NOMO-1 treated with DMSO at 0.1 percent for 48 hours (cell line): Measurements from ENCODE around the gene GPR158.

ENCODE experiments used
- DNase-seq: peaks from one replicate; lab custom pipeline; 2025; ENCODE audit not compliant: unreplicated experiment; lab: John Stamatoyannopoulos, UW

Gene GPR158

DNA sequence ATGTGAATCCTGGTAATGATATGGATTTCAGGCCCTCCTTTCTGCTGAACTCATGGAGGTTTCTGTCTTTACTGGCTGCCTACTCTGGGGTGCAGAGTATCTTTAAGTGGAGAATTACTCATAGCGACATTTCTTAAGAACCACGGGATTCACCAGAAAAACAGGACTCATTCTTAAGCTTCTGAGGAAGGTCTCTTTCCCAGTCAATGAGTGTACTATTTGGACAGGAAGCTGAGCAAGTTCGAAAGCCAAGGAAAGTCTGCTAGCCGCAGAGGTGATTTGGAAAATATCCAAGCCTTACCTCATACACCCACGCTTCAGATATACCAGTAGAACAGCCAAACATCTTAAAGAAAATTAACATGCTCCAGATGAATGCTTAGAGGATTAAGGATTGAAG lies 381.7 kb downstream of the GPR158 start:
- DNase-seq, result no peak

DNA sequence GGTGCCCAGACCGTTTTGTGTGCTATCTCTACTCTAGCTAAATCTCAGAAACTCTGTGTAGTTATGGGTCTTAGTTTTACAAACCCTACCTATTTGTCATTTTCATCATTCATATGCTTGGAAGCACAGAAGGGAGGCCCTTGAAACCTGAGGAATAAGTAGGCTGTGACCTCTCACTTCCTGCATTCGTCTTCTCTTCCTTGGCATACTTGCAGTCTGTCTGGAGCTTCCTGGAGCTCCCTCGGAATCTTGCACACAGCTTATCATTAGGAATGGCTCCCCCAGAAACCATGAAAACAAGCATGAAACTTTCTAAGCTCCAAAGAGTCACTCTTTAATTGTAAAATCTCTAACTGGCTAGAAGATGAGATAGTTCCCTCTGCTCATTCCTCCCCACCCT lies 382.3 kb downstream of the GPR158 start:
- no peak for DNase-seq

DNA sequence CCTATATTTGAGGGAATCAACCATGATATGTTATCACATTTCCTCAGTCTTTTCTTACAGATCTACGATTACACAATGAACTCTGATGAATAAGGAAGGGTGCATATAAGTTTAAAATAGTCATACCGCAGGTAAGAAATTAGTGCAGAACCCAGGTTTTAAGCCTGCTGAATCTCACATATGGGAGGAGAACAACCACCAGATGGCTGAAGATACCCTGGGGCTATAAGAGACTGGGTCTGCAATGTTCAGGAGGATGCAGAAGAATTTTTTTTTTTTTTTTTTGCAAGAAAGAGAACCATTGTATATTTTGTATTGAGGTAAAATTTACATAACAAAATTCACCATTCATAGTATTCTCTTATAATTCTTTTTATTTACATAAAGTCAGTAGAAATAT lies 387.0 kb downstream of the GPR158 start:
- DNase-seq, result no peak

DNA sequence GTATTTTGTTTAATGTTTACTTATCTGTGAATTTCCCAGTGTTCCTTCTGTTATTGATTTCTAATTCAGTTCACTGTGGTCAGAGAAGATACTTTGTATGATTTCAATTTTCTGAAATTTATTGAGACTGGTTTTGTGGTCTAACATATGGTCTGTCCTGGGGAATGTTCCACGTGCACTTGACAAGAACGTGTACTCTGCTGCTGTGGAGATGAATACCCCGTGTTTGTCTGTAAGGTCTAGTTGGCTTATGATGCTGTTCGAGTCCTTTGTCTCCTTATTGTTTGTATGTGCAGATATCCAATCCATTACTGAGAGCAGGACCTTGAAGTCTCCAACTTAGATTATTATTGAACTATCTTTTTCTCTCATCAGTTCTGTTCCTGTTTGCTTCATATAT lies 387.7 kb downstream of the GPR158 start:
- no peak for DNase-seq

DNA sequence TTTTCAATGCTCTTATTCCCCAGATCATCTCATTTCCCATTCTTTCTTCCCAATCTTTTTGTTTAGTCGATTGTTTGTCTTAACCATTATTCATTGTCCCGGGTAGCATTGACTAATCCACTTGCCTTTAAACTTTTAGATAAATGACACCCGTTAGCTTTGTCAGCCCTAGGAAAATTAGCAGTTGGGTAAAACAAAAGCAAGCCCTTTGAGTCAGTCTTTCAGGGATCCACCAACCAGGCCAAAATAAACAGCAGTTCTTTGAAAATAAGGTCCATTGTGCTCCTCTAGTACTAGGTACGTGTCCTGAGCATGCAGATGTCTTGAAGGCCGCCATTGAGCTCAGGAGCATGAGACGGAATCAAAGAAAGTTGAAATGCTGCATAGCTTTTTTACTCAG lies 389.6 kb downstream of the GPR158 start:
- DNase-seq, result no peak

DNA sequence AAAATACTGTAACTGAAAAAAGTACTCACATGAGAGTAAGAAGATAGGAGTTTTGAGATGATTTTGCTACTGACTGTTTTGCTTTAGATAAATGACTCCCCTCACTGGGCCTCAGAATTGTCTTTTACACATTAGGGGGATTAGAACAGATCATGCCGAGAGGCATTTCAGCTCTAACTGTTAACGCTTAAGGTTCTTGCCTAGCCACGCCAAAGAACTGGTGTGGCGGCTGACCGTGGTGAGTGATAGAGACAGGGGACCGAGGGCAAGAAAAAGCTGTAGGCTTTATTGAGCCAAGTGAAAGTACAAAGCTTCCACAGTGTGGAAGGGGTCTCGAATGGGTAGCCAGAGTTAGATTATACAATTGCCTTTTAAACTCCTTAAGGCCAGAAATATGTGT lies 390.8 kb downstream of the GPR158 start:
- DNase-seq, result no peak

DNA sequence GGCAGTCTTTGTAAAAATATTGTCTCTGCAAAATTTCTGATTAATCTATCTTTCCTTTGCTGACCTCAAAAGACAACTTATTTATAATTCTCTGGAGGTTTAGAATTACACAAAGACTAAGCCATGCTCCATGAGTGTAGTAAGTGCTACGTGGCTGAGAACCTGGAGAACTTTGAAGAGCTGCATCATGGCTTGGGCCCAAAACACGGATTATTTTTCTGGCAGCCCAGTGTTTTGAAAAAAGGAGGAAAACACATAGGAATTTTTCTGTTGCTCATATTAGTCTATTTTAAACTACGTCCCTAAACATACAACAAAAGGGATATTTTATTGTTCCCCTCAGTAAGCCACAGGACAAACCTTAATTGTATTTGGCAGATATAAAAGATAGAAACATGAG lies 398.5 kb downstream of the GPR158 start:
- no peak for DNase-seq

DNA sequence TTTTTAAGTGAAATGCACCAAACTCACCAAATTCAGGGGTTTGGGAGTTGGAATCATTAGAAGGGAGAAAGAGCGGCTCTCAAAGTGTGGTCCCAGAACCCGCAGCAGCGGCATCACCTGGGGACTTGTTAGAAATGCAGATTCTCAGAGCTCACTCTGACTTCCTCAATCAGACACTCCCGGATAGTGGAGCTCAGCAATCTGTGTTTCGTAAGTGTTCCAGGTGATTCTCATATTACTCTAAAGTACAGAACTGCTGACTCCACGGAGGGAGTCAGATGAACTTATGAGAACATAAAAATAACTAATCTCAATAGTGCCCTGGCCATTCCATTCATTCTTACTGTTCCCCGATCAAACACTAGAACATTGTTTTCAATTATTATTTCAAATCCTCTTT lies 400.5 kb downstream of the GPR158 start:
- DNase-seq, result no peak

DNA sequence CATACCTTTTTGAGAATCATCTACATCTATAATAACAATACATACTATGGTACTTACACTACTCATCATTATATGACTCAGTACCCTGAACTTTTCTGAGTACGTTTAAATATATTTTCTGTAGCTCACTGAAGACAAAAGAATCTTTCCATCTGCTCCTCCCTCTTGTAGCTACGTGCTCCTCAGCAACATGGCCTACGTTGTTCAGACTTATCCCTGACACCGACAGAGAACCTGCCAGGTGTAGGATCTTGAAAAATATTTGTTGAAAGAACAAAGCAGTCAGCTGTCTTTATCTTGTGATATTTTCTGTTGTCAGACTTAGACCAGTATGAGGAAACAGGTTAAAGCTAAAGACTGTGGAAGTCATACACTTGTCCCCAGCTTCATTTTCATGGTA lies 403.3 kb downstream of the GPR158 start:
- no peak for DNase-seq

DNA sequence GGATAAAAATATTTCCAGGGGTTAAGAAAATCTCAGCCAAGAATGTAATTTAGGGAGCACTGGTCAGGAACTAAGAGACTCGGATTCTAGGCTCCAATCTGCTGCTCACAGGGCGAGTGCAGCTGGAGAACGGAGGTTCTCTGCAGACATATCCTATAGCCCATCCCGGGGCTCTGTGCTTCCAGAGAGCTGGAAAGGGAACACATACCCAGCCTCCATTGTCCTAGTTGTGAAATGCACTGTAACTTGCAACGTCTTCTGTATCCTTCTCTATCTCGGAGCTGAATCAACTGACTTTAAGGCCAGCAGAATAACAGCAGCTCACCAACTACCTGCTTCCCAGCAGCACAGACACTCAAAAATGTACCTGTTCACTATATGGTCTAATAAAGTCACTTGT lies 408.2 kb downstream of the GPR158 start:
- no peak for DNase-seq

DNA sequence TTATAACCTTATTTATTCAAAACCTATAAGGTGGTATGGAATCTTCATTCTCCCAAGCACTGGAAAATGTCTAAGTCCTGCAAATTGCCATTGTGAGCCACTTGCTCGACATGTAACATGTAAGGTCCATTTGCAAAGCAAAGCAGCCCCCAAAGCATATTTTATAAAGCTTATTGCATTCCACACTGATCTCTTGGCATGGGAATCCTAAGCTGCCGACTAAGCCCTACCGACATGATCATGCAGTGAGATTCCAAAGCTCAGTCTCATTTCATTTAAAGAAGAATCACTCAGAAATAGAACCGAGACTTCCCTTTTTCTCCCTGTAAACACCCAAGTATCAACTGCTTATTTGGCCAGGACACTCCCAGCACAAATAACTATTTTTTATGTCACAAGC lies 425.9 kb downstream of the GPR158 start:
- no peak for DNase-seq

DNA sequence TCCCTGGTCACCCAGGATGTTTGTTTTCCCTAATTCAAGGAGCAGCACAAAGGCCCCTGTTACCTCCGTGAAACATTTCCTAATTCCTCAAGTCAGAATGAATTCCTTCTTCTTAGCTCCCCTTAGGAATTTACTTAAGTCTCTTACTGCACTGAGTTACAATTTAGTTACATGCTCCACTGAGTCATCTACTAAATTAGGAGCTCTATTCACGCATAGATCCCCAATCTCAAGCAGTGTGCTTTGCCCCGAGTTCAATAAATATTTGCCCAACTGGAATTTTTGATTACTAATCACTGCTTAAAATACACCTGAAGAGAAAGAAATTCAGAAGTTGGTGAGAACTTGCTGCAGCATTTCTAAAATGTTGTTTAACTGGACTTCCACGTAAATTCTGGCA lies 429.8 kb downstream of the GPR158 start:
- DNase-seq, result no peak

DNA sequence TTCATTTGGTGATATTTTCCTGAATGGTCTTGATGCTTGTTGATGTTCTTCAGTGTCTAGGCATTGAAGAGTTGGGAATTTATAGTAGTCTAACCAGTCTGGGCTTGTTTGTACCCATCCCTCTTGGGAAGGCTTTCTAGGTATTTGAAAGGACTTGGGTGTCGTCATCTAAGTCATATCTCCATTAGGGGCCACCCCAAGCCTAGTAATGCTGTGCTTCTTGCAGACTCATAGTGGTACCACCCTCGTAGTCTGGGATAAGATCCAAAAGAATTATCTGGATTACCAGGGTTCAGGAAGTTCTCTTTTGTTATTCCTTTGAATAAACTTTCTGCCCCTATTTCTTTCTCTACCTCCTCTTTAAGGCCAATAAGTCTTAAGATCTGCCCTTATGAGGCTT lies 439.9 kb downstream of the GPR158 start:
- DNase-seq, result no peak

DNA sequence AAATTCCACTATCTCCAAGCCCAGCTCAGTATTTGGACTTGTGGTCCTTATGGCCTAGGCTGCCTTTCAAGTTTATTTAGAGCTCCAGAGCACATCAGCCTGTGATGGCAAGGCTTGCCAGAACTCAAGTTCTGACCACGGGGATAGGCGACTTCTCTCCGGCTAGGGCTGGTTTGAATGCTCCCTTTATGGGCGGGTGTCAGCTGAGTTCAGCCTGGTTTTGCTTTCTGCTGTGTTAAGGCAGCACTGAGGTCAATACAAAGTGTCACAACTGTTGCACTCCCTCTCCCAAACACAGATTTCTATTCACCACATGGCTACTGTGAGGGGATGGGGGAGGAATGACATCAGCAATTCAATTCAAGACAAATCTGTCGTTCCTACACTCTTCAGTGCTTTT lies 441.1 kb downstream of the GPR158 start:
- no peak for DNase-seq

DNA sequence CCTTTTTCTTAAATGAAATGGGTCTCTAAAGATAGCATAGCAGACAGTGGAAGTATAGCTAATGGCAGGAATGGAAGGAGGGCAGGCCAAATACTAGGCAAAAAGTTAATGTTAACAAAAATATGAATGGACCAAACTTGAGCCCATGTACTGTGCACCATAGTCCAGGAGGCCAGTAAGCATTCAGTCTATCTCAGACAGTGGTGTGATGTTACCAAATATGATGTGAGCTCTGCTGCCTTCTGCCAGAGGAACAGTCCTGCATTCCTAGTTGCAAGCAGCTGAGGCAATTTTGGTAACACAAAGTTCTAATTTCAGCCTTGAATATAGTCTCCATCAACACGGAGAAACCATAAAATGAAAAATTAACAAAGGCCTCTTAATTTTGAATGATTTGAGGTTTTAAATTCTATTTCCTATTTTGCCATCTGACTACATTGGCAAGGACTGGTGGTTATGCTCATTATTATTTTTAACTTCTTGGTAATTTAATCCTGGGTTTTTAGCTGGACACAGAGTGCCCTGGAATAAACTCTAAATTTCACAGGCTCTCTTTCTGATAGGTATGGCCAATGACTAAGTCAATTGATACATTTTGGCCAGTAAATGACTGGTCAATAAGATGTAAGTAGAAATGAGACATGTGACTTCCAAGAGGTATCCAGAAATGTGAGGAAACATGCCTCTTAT lies 442.2 kb downstream of the GPR158 start:
- no peak for DNase-seq

DNA sequence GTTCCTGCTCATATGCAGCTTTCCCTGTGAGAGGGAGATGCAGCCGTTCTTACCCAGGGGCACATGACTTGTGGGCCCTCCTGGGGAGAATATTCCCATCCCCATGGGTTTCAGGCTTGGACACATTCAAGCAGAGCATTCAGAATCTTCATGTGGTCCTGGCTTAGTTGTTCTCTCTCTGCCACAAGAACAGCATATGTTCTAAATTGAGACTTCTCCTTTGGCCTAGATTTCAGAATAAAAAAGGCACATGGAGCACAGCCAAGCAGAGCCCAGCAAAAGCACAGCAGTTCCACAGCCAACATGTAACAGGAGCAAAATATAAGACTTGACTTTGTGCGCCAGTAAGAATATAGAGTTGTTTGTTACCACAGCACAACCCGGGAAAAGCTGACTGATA lies 452.8 kb downstream of the GPR158 start:
- DNase-seq, result no peak

DNA sequence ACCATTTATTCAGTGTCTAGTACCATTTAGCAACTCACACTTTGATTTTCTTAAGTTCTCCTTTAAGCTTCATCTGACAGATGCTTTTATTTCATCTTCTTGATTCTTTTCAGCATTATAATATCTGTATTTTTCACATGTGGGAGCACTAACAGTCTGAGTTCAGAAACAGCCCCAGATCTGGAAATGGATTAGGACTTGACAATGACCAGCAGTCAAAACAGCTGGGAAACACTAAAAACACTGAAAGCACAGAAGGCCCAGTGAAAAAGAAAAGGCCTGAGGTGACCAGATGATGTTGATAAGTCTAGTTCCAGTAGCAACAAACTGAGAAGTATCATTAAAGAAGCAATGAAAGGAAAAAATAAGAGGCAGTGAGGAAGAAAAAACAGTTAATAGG lies 454.5 kb downstream of the GPR158 start:
- no peak for DNase-seq

DNA sequence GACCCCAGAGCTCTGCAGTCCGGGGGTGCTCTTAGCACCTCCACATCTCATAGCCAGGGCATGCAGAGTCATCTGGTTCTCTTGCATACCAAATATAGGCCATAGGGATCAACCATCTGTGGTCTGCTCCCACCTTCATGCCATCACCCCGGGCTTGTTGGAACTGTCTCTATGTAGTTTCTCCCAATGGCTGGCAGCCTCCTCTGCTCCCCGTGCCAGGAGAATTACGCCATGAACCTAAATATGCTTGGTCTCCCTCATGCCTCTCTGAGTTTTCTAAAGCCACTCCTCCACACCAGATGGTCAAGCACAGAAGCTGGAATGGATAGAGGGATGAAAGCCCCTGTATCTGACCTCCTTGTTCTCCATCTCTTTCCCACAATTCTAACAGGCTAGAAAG lies 456.7 kb downstream of the GPR158 start:
- DNase-seq, result no peak

DNA sequence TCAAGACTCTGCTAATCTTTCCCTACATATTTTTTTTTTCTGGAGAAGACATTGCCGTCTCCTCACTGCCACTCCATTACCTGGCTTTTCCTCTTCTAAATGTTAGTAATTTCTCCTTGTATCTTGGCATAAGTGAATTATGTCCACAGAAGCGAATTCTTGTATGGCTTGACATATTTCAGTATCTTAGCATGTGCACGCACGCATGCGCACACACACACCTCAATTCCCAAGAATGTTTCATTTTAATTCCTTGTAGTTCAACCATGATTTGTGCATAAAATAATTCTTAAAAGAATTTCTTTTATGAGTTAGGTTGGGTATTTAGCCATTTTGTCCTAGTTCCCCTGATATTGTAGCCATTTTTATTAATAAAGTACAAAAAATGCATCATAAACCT lies 458.0 kb downstream of the GPR158 start:
- no peak for DNase-seq

DNA sequence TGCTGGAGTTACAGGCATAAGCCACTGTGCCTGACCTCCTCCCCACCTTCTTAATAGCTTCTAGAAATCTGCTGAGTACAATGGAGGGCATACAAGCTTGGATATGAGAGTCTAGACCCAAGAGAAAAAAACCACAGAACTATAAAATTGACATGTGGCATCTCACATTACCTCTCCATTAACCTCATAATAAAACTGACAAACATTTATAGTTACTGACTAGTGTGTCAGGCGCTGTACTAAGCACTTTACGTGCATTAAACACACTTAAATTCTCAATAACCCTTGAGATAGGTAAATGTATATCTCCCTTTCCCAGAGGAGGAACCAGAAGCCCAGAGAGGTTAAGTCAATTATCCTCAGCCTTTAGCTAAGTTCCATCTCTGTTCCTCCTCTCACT lies 458.7 kb downstream of the GPR158 start:
- no peak for DNase-seq

DNA sequence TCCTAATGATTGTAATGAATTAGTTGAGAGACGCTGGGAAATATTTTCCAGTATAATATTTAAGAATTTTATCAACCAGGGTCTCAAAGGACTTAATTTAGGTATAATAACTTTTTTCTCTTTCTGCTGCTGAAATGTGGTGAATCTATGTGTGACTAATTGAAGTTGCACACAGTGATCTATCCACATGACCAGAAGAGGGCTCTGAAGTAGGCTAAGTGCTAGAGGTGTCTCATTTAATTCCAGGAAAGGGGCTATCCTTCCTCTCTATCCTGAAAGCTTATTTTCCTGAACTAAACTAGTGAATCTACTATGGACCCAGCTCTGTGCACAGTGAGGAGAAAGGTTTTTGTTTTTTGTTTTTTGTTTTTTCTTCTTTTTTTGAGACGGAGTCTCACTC lies 464.8 kb downstream of the GPR158 start:
- DNase-seq, result no peak

DNA sequence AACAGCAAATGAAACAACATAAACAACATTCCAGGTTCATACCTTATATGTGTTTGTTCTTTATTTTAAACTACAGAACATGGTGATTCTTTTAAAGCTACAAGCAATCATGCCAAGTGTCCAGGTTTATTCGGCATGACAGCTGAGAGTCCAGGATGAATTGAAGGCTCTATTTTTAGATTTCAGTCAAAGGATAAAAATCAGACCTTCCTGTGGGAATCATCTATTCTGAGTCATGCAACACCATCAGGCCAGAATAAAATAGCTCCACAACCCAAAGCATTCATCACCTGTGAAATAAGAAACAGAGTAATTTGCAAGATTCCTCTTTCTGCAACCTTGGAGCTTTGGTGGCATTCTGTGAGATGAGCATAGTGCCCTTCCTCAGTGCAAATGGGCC lies 466.8 kb downstream of the GPR158 start:
- DNase-seq, result no peak

DNA sequence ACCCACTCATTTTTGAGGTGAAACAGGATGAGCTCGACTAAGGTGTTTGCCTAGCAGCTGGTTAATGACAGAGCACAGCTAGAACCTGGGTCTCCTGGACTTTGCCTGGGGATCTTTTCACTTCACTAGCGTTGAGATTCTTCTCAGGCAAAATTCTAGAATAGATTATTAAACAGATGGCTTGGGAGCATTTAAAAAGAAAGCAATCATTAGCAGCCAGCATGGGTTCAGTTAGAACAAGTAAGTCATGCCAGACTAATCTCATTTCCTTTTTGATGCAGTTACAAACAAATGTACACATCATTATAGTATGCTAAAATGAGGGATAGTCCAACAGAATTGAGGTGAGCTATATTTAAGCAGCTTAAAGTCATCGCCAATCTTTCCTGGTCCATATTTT lies 467.9 kb downstream of the GPR158 start:
- no peak for DNase-seq

DNA sequence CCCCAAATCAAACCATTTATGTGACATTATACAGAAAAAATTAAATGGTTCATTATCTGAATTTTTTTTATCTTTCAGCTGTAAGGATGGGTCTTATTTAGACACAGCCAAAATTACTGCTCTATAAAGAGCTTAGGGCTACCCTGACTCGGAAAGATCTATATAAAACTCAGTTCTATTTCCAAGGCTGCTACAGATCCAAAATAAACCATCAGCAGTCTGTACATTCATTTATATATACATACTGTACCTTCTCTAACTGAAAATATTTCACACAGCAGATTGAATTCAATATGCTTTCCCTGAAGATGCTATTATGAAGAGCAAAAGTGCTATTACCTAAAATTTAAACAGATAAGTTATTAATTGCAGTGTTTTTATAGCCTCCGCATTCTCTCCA lies 471.6 kb downstream of the GPR158 start:
- DNase-seq, result no peak
